Ascending aorta (tissue), 2 donors: ENCODE results near the gene KPNA4. TPM values are rescaled to one million over a fixed set of nuclear protein-coding genes. Genes with fewer than 3 reads are reported as not detected.

Experiments used
- DNase-seq, 2 donors: peaks; one replicate each; pipeline ENCODE4 v3.0.0-alpha.2; 2019; ENCODE audit warnings: low spot score in 2 of 2
- H3K27ac ChIP-seq, 2 donors: fragments of 200-600 bp; sonication (generic); one replicate each; pipeline ENCODE4 v1.5.1; 2016 to 2017; ENCODE audit warnings: mild to moderate bottlenecking in 1 of 2
- H3K27me3 ChIP-seq: fragments of 200-600 bp; sonication (generic); one replicate; pipeline ENCODE4 v1.5.1; 2017
- H3K36me3 ChIP-seq, 2 donors: fragments of 200-600 bp; sonication (generic); one replicate each; pipeline ENCODE4 v1.5.1; 2016
- H3K4me1 ChIP-seq, 2 donors: fragments of 200-600 bp; sonication (generic); one replicate each; pipeline ENCODE4 v1.5.1; 2016 to 2017; ENCODE audit warnings: mild to moderate bottlenecking in 1 of 2
- H3K4me3 ChIP-seq, 2 donors: fragments of 200-600 bp; sonication (generic); one replicate each; pipeline ENCODE4 v1.5.1; 2016 to 2017; ENCODE audit warnings: mild to moderate bottlenecking in 1 of 2
- H3K9me3 ChIP-seq, 2 donors: fragments of 200-600 bp; sonication (generic); one replicate each; pipeline ENCODE4 v1.5.1; 2016
- intact Hi-C: fragments of 100-400 bp; cut with DNase I; formaldehyde crosslinking; loops from one replicate; pipeline ENCODE4 v1.15.1; 2023
- total RNA-seq: library from RNA; depleted of rRNA; stranded (reverse); fragments of >200 nt; gene quantifications from one replicate; pipeline ENCODE4 v1.1.0, GENCODE V29; 2016
- TF ChIP-seq, protein P1 (sequence below), 3 experiments: fragments of 200-600 bp in 2 of 3; fragments of 450-650 bp in 1 of 3; sonication (generic) in 2 of 3; IDR thresholded peaks; one replicate each; pipeline ENCODE4 v1.5.1; 2016 to 2019; ENCODE audit warnings: antibody characterized with exemption in 3 of 3, mild to moderate bottlenecking in 1 of 3, moderate library complexity in 1 of 3

The KPNA4 gene
- total RNA-seq, 1 donor from 2014 or later: 17.6 TPM

DNA sequence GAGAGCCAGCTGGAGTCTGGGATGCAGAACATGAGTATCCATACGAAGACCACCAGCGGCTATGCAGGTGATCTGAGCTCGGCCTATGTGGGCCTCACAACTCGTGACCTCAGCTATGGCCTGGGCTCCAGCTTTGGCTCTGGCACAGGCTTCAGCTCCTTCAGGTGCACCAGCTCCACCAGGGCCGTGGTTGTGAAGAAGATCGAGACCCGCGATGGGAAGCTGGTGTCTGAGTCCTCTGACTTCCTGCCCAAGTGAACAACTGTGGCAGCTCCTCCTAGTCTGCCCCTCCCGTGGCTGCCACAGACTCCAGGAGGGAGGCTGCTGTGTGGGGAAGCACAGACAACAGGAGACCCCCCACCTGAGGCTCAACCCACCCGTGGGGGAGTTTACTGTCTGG lies 3.6 kb upstream of the KPNA4 start:
- H3K9me3 ChIP-seq: no peaks in the 10 kb centered on the region
- H3K27ac ChIP-seq: no peak overlapping the region
- TF ChIP-seq, protein P1, sequence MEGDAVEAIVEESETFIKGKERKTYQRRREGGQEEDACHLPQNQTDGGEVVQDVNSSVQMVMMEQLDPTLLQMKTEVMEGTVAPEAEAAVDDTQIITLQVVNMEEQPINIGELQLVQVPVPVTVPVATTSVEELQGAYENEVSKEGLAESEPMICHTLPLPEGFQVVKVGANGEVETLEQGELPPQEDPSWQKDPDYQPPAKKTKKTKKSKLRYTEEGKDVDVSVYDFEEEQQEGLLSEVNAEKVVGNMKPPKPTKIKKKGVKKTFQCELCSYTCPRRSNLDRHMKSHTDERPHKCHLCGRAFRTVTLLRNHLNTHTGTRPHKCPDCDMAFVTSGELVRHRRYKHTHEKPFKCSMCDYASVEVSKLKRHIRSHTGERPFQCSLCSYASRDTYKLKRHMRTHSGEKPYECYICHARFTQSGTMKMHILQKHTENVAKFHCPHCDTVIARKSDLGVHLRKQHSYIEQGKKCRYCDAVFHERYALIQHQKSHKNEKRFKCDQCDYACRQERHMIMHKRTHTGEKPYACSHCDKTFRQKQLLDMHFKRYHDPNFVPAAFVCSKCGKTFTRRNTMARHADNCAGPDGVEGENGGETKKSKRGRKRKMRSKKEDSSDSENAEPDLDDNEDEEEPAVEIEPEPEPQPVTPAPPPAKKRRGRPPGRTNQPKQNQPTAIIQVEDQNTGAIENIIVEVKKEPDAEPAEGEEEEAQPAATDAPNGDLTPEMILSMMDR (IDR thresholded peaks at IDR 0.05): no peak
- no peaks in the 10 kb centered on the region for H3K27me3 ChIP-seq
- H3K4me3 ChIP-seq: no peak overlapping the region
- peaks cover 0 to 4% of the 10 kb centered on the region in 2 donors for H3K36me3 ChIP-seq
- no peak for DNase-seq
- H3K4me1 ChIP-seq: peaks cover 0 to 5% of the 10 kb centered on the region in 2 donors
- intact Hi-C loops: loop anchor here (5.0 kb wide), 2 partner anchors 653 to 848 kb away; partner anchors contain the start of gene NMD3

DNA sequence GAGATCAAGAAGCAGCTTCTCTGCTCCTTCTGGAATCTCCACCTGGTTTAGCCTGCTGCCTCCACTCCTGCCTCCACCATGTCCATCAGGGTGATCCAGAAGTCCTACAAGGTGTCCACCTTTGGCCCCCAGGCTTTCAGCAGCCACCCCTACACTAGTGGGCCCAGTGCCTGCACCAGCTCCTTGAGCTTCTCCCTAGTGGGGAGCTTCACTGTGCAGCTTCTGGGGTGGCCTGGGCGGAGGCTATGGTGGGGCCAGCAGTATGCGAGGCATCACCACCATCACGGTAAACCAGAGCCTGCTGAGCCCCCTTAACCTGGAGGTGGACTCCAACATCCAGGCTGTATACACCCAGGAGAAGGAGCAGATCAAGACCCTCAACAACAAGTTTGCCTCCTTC lies 2.4 kb upstream of the KPNA4 start:
- Histone ChIP-seq H3K27ac (no peak overlapping the region), H3K36me3 (peaks cover 0 to 4% of the 10 kb centered on the region in 2 donors), H3K4me1 (peaks cover 4 to 16% of the 10 kb centered on the region in 2 donors), H3K9me3 (no peaks in the 10 kb centered on the region), H3K4me3 (no peak overlapping the region), H3K27me3 (no peaks in the 10 kb centered on the region)
- TF ChIP-seq, protein P1 (IDR thresholded peaks at IDR 0.05): no peak
- intact Hi-C loops: loop anchor here (2.0 to 5.0 kb wide), 3 partner anchors 243 to 850 kb away; partner anchors contain the start of gene NMD3
- DNase-seq: no peak

DNA sequence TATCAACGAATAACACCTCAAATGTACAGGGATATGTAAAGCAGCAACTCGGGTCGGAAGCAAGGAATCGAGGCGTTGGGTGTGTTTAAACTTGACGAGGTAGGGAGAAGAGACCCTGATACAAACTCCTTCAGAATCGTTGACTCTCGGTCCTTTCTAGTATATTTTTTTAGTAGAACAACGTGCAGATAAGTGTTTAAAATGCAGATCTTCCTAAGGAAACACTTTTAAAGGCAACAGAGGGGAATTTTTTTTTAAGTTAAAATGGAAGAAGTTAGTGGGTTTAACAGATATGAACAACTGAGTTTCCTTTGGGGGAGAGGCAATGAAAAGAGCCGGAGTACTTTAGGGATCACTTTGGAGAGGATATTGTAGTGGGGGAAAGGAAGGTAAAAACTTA lies 1.1 kb upstream of the KPNA4 start:
- Histone ChIP-seq H3K27me3 (no peaks in the 10 kb centered on the region), H3K4me1 (peaks cover 4 to 17% of the 10 kb centered on the region in 2 donors), H3K9me3 (no peaks in the 10 kb centered on the region), H3K4me3 (peak overlapping the region; percentile 82 to 96), H3K36me3 (peaks cover 0 to 4% of the 10 kb centered on the region in 2 donors), H3K27ac (peak overlapping the region; percentile 98 to 99)
- TF ChIP-seq, protein P1 (IDR thresholded peaks at IDR 0.05): no peak
- no peak for DNase-seq
- intact Hi-C loops: loop anchor here (2.0 to 5.0 kb wide), 3 partner anchors 244 to 851 kb away; partner anchors contain the start of gene NMD3

DNA sequence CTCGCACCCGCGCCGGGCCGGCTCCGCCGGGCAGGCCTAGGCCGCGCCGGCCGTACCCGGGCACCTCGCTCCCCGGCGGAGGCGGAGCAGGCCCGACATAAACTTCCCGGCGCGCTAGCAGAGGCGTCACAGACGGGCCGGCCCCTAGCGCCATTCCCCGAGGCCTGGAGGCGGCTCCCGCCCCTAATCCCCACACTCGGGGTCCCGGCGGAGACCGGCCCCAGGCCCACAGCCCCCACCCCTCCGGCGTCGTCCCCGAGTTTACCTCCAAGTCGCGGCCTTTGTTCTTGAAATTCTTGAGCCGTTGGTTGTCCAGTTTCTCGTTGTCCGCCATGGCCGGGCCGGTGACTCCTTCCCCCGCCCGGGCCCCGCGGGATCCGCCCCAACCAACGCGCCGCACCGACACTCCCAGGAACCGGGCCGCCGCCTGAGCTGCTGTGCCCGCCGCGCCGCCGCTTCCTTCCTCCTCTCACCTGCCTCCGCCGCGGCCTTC lies 376 bp downstream of the KPNA4 start:
- peaks cover 0 to 4% of the 10 kb centered on the region in 2 donors for H3K36me3 ChIP-seq
- peak overlapping the region; percentile 98 to 99 for H3K27ac ChIP-seq
- H3K4me3 ChIP-seq: peak overlapping the region; percentile 82 to 96
- peaks cover 4 to 25% of the 10 kb centered on the region in 2 donors for H3K4me1 ChIP-seq
- H3K27me3 ChIP-seq: no peaks in the 10 kb centered on the region
- TF ChIP-seq, protein P1 (IDR thresholded peaks at IDR 0.05): no peak
- intact Hi-C loops: loop anchor here (1.0 to 5.0 kb wide), 5 partner anchors 116 to 852 kb away; partner anchors contain the start of genes IFT80, NMD3, SMC4 and TRIM59
- no peaks in the 10 kb centered on the region for H3K9me3 ChIP-seq
- DNase-seq: peak in 1 of 2 donors; percentile 18

DNA sequence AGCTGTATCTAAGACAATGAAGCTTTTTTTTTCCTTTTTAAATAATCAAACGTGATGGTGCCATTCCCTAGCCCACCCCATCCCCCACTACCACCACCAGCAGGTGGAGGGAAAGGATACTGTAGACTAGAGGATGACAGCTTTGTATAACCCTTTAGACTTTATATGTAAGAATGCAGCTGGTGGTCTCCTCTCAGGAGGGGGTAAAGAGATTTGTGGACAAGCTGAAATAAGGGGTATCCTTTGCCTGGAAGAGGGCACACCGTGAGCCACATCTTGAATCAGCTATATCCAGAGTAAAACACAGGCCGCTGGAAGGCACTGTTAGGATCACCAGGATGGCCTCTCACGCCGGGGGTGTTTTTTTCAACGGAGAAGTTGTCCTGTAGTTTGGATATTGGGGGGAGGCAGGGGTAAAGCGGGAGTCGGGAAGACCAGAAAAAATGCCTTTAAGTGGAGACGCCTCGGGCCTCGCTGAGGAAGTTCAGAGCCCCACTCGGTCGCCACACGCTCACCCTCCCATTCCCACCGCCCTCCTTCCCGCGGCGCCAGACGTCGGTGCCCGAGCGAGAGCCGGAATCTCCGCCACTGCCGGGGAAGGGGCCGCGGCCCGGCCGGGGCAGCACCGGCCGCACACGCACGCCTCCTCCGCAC lies 986 bp downstream of the KPNA4 start:
- TF ChIP-seq, protein P1 (IDR thresholded peaks at IDR 0.05): no peak
- Histone ChIP-seq H3K9me3 (no peaks in the 10 kb centered on the region), H3K27ac (peak overlapping the region; percentile 98 to 99), H3K36me3 (peaks cover 0 to 4% of the 10 kb centered on the region in 2 donors), H3K4me3 (peak overlapping the region; percentile 82 to 96), H3K4me1 (peaks cover 4 to 29% of the 10 kb centered on the region in 2 donors), H3K27me3 (no peaks in the 10 kb centered on the region)
- no peak for DNase-seq
- intact Hi-C loops: no loop called here
